K562 (cell line): Measurements from ENCODE around the gene SCAANT1.

Experiments
- CBFA2T2 ChIP-seq: fragments of 450-650 bp; conservative IDR thresholded peaks from 2 replicates; pipeline ENCODE4 v1.6.1; 2017; ENCODE audit warnings: mild to moderate bottlenecking
- NFYB ChIP-seq: IDR thresholded peaks from 2 replicates; pipeline ENCODE4 v1.6.1; 2011; ENCODE audit warnings: mild to moderate bottlenecking, moderate library complexity; ENCODE audit not compliant: insufficient read length; ENCODE audit errors: extremely low read depth
- PHF8 ChIP-seq: fragments of 200-600 bp; sonication (generic); IDR thresholded peaks from 2 replicates; pipeline ENCODE4 v1.6.1; 2012; ENCODE audit warnings: mixed run types, mild to moderate bottlenecking, inconsistent platforms, low read length, moderate library complexity, borderline replicate concordance
- TF ChIP-seq, protein P1 (sequence below): fragments of 250-450 bp; sonication (Bioruptor Pico); IDR thresholded peaks from 2 replicates; pipeline ENCODE4 v1.5.0; 2020; ENCODE audit warnings: mild to moderate bottlenecking, borderline replicate concordance

DNA sequence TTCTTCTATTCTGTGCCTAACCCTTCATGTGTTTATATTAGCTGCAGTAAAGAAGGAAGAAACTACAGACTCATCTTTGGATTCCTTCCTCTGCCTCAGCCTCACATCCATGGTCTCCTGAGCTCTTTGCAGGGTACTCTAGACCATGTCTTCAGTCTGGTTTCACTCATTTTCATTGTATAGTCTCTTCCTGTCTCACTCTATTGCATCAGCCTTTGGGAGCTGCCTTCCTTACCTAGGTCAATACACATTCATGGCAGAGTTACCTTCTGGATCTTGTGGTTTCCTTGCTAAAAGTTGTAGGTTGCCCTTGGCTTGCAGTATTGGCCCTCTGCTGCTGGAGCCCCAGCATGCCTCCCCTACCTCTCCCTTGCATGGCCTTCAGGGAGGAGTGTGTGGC, 31.5 kb upstream of the SCAANT1 start:
- TF ChIP-seq NFYB, result no peak
- no peak for TF ChIP-seq PHF8
- TF ChIP-seq CBFA2T2, result no peak
- TF ChIP-seq, protein P1, sequence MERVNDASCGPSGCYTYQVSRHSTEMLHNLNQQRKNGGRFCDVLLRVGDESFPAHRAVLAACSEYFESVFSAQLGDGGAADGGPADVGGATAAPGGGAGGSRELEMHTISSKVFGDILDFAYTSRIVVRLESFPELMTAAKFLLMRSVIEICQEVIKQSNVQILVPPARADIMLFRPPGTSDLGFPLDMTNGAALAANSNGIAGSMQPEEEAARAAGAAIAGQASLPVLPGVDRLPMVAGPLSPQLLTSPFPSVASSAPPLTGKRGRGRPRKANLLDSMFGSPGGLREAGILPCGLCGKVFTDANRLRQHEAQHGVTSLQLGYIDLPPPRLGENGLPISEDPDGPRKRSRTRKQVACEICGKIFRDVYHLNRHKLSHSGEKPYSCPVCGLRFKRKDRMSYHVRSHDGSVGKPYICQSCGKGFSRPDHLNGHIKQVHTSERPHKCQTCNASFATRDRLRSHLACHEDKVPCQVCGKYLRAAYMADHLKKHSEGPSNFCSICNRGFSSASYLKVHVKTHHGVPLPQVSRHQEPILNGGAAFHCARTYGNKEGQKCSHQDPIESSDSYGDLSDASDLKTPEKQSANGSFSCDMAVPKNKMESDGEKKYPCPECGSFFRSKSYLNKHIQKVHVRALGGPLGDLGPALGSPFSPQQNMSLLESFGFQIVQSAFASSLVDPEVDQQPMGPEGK (CRISPR knock-in tag), result no peak
